ELF-1 (cell line): ENCODE results near the gene SLC35B4.
"Not testable (repeated sequence)": the region's sequence is repeated elsewhere in the genome, so short reads cannot be mapped to it uniquely, and the experiment has no call there.

Experiments
- DNase-seq: peaks from one replicate; pipeline ENCODE4 v3.0.0-alpha.2; 2016; ENCODE audit warnings: low read depth, low spot score

Gene SLC35B4

GRCh38 chr7:134331393-134331792 is 14.7 kb upstream of the SLC35B4 start:
- no peak for DNase-seq

GRCh38 chr7:134330974-134331373 is 14.2 kb upstream of the SLC35B4 start:
- DNase-seq = no peak

- no peak for DNase-seq
Observed at GRCh38 chr7:134329614-134330346, 13.1 kb upstream of the SLC35B4 start.

GRCh38 chr7:134328900-134329299 is 12.2 kb upstream of the SLC35B4 start:
- DNase-seq = no peak

GRCh38 chr7:134327896-134328295 is 11.2 kb upstream of the SLC35B4 start:
- peak; percentile 56 for DNase-seq

GRCh38 chr7:134324107-134324506 is 7.4 kb upstream of the SLC35B4 start:
- DNase-seq = no peak

- DNase-seq = no peak
Observed at GRCh38 chr7:134320201-134320600, 3.5 kb upstream of the SLC35B4 start.

GRCh38 chr7:134318443-134318842 is 1.7 kb upstream of the SLC35B4 start:
- no peak for DNase-seq

GRCh38 chr7:134317434-134317833 is 704 bp upstream of the SLC35B4 start:
- no peak for DNase-seq

GRCh38 chr7:134315679-134316538 is 821 bp downstream of the SLC35B4 start:
- DNase-seq = no peak

GRCh38 chr7:134313543-134313942 is 3.2 kb downstream of the SLC35B4 start:
- no peak for DNase-seq

- no peak for DNase-seq
Observed at GRCh38 chr7:134312717-134313116, 4.0 kb downstream of the SLC35B4 start.

- no peak for DNase-seq
Observed at GRCh38 chr7:134311807-134312206, 4.9 kb downstream of the SLC35B4 start.

GRCh38 chr7:134308548-134308947 is 8.2 kb downstream of the SLC35B4 start:
- DNase-seq = no peak

GRCh38 chr7:134307320-134307719 is 9.4 kb downstream of the SLC35B4 start:
- DNase-seq = no peak

GRCh38 chr7:134302120-134302519 is 14.6 kb downstream of the SLC35B4 start:
- no peak for DNase-seq

- DNase-seq = no peak
Observed at GRCh38 chr7:134301592-134301991, 15.1 kb downstream of the SLC35B4 start.

GRCh38 chr7:134300988-134301387 is 15.7 kb downstream of the SLC35B4 start:
- DNase-seq = no peak

GRCh38 chr7:134298902-134299683 is 17.6 kb downstream of the SLC35B4 start:
- DNase-seq = peak; percentile 5

- DNase-seq = no peak
Observed at GRCh38 chr7:134297489-134297888, 19.2 kb downstream of the SLC35B4 start.

GRCh38 chr7:134295982-134296381 is 20.7 kb downstream of the SLC35B4 start:
- DNase-seq = not testable (repeated sequence)
